Urinary bladder (tissue), 4 donors: ENCODE results near the gene PEX7. TPM values are rescaled to one million over a fixed set of nuclear protein-coding genes. Genes with fewer than 3 reads are reported as not detected.
"Not testable (repeated sequence)": the region's sequence is repeated elsewhere in the genome, so short reads cannot be mapped to it uniquely, and the experiment has no call there.

Source experiments
- DNase-seq: peaks from one replicate; pipeline ENCODE4 v3.0.0-alpha.2; 2015; ENCODE audit errors: extremely low spot score
- H3K27ac ChIP-seq: one replicate; pipeline ENCODE4 v1.5.1; 2013; ENCODE audit warnings: low read depth, mild to moderate bottlenecking, moderate library complexity
- H3K36me3 ChIP-seq: one replicate; pipeline ENCODE4 v1.6.1; 2013; ENCODE audit warnings: mild to moderate bottlenecking, moderate library complexity; ENCODE audit not compliant: insufficient read depth
- H3K4me1 ChIP-seq: one replicate; pipeline ENCODE4 v1.6.1; 2013; ENCODE audit warnings: mild to moderate bottlenecking, moderate library complexity; ENCODE audit not compliant: insufficient read depth
- H3K4me3 ChIP-seq: one replicate; pipeline ENCODE4 v1.5.1; 2013; ENCODE audit warnings: low read depth, low read length
- WGBS: extraction: QIAGEN DNeasy Blood & Tissue Kit; methylation state at CpG from one replicate; pipeline ENCODE4 v1.1.7; 2013; 5-methylcytosine and 5-hydroxymethylcytosine counted together
- polyA plus RNA-seq: library from polyadenylated mRNA; stranded (reverse); fragments of 200-250 nt; gene quantifications from one replicate; pipeline ENCODE4 v1.2.3, GENCODE V29; 2013
- total RNA-seq: library from RNA; depleted of rRNA; stranded (reverse); fragments of >200 nt; gene quantifications from one replicate; pipeline ENCODE4 v1.2.3, GENCODE V29; 2014
- donor health status: healthy with polysubstance abuse.
- donor health status: healthy.

Gene PEX7
- total and polyA plus RNA-seq, 2 donors: 8.6 to 9.2 TPM

DNA sequence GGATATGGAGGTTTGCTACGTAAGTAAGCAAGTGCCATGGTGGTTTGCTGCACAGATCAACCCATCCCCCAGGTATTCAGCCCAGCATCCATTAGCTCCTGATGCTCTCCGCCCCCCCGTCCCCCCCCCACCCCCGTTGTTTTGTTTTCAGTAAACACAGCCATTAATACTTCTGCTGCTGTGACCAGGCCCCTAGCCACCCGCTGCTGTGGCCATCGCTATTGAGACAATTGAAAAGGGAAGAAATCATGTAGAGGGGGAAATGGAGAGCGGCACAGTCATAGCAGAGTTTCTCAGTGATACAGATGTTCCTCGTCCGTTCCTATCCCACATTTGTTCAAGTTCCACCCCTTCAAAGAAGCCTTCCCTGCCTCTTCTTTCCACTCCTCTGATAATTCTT lies 124.6 kb downstream of the PEX7 start:
- 43% methylated on average over 9 of the region's 9 CpGs for WGBS
- H3K4me3 ChIP-seq: no peak overlapping the region
- no peaks in the 10 kb centered on the region for H3K4me1 ChIP-seq
- no peaks in the 10 kb centered on the region for H3K36me3 ChIP-seq
- no peak overlapping the region for H3K27ac ChIP-seq
- no peak for DNase-seq

DNA sequence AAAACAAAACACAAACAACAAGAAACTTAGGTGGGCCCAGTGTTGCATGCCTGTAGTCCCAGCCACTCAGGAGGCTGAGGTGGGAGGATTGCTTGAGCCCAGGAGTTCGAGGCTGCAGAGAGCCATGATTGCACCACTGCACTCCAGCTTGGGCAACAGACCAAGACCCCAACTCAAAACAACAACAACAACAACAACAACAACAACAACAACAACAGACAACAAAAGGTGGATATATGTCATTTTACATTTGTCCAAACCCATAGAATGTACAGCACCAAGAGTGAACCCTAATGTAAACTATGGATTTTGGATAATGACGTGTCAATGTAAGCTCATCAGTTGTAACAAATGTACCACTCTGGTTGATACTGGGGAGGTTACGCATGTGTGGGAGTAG lies 127.6 kb downstream of the PEX7 start:
- H3K4me1 ChIP-seq, DNase-seq, H3K4me3 ChIP-seq, H3K36me3 ChIP-seq, H3K27ac ChIP-seq: not testable (repeated sequence)
- 91% methylated on average over 3 of the region's 3 CpGs for WGBS

GRCh38 chr6:136950436-136951126 lies 128.2 kb downstream of the PEX7 start:
- WGBS: 88% methylated on average over 4 of the region's 4 CpGs

GRCh38 chr6:136952714-136953260 lies 130.4 kb downstream of the PEX7 start:
- Histone ChIP-seq H3K4me3 (no peak overlapping the region), H3K36me3 (no peaks in the 10 kb centered on the region), H3K4me1 (no peaks in the 10 kb centered on the region), H3K27ac (no peak overlapping the region)
- DNase-seq: no peak
- WGBS: 43% methylated on average over 7 of the region's 7 CpGs

More at GRCh38 chr6:136950436-136951126, 128.2 kb downstream of the PEX7 start:
- Histone ChIP-seq H3K27ac (no peak overlapping the region), H3K36me3 (no peaks in the 10 kb centered on the region), H3K4me3 (no peak overlapping the region), H3K4me1 (no peaks in the 10 kb centered on the region)
- no peak for DNase-seq

DNA sequence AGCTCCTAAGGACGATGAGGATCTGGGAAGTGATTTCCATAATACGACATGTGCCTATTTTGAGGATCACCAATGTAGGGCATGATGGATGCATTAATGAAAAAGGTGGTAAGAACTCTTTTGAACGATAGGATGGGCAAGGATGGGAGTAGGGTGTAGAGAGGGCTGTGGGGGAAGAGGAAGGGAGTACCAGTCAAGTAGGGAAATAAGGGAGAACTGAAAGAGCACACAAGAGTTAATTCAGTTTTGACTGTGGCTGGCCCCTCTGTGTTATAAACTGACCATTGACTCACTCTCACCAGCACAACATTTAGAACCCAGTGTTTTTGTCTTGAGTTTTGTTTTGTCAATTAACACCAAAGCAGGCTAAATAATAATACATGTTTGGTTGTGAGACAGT lies 132.7 kb downstream of the PEX7 start:
- H3K4me3 ChIP-seq: no peak overlapping the region

GRCh38 chr6:136956590-136957544 lies 134.5 kb downstream of the PEX7 start:
- no peak for DNase-seq
- no peaks in the 10 kb centered on the region for H3K36me3 ChIP-seq
- 53% methylated on average over 14 of the region's 14 CpGs for WGBS

More for the DNA sequence above, 132.7 kb downstream of the PEX7 start:
- WGBS: 84% methylated on average over 3 of the region's 3 CpGs
- Histone ChIP-seq H3K27ac (no peak overlapping the region), H3K4me1 (no peaks in the 10 kb centered on the region), H3K36me3 (no peaks in the 10 kb centered on the region)
- DNase-seq: no peak

GRCh38 chr6:136958168-136958567 lies 135.8 kb downstream of the PEX7 start:
- 81% methylated on average over 5 of the region's 5 CpGs for WGBS
- H3K27ac ChIP-seq: no peak overlapping the region
- no peaks in the 10 kb centered on the region for H3K36me3 ChIP-seq
- H3K4me1 ChIP-seq: no peaks in the 10 kb centered on the region
- no peak for DNase-seq
- no peak overlapping the region for H3K4me3 ChIP-seq

More at GRCh38 chr6:136956590-136957544, 134.5 kb downstream of the PEX7 start:
- H3K4me3 ChIP-seq: no peak overlapping the region
- no peaks in the 10 kb centered on the region for H3K4me1 ChIP-seq
- no peak overlapping the region for H3K27ac ChIP-seq

GRCh38 chr6:136959471-136959891 lies 137.1 kb downstream of the PEX7 start:
- Histone ChIP-seq H3K27ac (no peak overlapping the region), H3K4me1 (no peaks in the 10 kb centered on the region), H3K36me3 (no peaks in the 10 kb centered on the region), H3K4me3 (no peak overlapping the region)
- 46% methylated on average over 14 of the region's 14 CpGs for WGBS
- no peak for DNase-seq

DNA sequence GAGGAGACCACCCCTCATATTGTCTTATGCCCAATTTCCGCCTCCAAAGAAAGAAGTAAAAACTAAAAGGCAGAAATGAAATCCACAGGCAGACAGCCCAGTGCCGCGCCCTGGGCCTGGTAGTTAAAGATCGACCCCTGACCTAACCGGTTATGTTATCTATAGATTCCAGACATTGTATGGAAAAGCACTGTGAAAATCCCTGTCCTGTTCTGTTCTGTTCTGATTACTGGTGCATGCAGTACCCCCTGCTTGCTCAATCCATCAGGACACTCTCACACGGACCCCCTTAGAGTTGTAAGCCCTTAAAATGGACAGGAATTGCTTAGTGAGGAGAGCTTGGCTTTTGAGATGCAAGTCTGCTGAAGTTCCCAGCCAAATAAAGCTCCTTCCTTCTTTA lies 137.5 kb downstream of the PEX7 start:
- DNase-seq, H3K36me3 ChIP-seq, H3K4me1 ChIP-seq, H3K27ac ChIP-seq, H3K4me3 ChIP-seq: not testable (repeated sequence)
- 74% methylated on average over 6 of the region's 6 CpGs for WGBS

- no peak for DNase-seq
- Histone ChIP-seq H3K27ac (no peak overlapping the region), H3K4me3 (no peak overlapping the region), H3K4me1 (no peaks in the 10 kb centered on the region), H3K36me3 (no peaks in the 10 kb centered on the region)
- WGBS: 78% methylated on average over 3 of the region's 3 CpGs
These were observed 138.4 kb downstream of the PEX7 start for GRCh38 chr6:136960781-136961180.

DNA sequence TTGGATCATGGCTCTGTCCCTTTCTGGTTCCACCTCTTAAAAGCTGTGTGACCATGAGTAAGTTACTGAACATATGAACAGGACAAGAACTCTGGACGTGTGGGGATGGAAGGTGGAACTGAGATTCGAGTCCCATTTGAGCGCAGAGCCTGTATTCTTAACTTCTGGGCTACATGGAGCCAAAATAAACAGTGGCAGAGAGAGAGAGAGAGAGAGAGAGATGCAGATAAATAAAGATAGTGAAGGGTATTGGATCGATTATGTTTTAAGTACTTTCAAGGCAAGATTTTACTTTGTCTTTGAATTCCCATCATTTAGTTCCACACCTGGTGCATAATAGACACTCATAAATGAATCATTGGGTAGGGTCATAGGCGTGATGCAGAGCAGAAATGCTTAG lies 139.5 kb downstream of the PEX7 start:
- Histone ChIP-seq H3K27ac (no peak overlapping the region), H3K4me3 (no peak overlapping the region), H3K4me1 (no peaks in the 10 kb centered on the region), H3K36me3 (no peaks in the 10 kb centered on the region)
- WGBS: 72% methylated on average over 5 of the region's 5 CpGs
- no peak for DNase-seq

DNA sequence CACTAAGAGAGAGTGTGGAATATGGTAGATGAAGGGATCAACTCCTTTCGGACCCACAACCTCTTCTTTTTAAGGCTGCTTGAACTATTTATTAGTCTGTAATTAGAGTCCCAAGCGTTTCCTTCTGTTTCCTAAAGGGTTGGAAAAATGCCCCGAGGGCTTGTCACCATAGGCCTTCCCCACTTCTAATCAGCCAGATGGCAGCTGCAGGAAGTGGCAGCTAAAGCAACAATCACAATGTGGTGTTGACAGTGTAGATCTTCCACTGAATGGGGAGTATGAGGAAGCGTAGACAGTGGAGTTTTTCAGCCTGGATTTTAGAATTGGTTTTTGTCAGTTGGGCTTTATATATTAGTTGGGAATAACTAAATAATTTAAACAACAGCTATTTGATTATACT lies 140.3 kb downstream of the PEX7 start:
- no peaks in the 10 kb centered on the region for H3K36me3 ChIP-seq
- no peaks in the 10 kb centered on the region for H3K4me1 ChIP-seq
- no peak overlapping the region for H3K27ac ChIP-seq
- no peak overlapping the region for H3K4me3 ChIP-seq
- DNase-seq: no peak
- WGBS: 46% methylated on average over 4 of the region's 4 CpGs

DNA sequence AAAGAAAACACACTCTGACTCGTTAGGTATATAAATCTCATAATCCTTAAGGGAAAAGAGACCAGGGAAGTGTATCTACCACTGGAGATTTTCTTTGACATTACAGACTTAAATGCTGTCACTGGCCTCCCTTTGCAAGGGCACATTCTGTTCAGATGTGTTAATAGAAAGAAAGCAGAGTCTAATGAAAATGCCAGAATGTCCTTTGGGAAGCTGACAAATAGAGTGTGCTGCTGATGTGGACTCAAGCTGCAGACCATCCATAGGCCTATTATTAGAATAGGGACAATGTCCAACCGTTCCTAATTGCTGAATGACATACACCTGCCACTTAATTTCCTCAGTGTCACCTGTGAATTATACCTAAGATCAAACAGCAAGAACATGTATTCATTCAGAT lies 140.9 kb downstream of the PEX7 start:
- H3K36me3 ChIP-seq: no peaks in the 10 kb centered on the region
- no peaks in the 10 kb centered on the region for H3K4me1 ChIP-seq
- 31% methylated on average over 2 of the region's 2 CpGs for WGBS
- H3K4me3 ChIP-seq: no peak overlapping the region
- H3K27ac ChIP-seq: no peak overlapping the region
- DNase-seq: no peak
